T47D (cell line): Measurements from ENCODE around the gene REELD1.

Experiments
- DNase-seq, 2 experiments: peaks; one replicate each; pipeline versions ENCODE4 v3.0.0 to v3.0.0-alpha.2; 2011 to 2012; ENCODE audit warnings: low read depth in 1 of 2, low spot score in 1 of 2
- JUND ChIP-seq: IDR thresholded peaks from 2 replicates; pipeline ENCODE4 v1.6.1; 2012; ENCODE audit warnings: low read depth
- in situ Hi-C: cut with HindIII; loops from 2 replicates; pipeline ENCODE4 v1.10.0; 2016; ENCODE audit warnings: low sequenced_read_pairs, low pct_unique_long_range_greater_than_20kb

Gene REELD1

GRCh38 chr4:146191766-146192458, 22.4 kb upstream of the REELD1 start:
- no peak for TF ChIP-seq JUND
- in situ Hi-C loops: no loop called here
- DNase-seq: no peak

DNA sequence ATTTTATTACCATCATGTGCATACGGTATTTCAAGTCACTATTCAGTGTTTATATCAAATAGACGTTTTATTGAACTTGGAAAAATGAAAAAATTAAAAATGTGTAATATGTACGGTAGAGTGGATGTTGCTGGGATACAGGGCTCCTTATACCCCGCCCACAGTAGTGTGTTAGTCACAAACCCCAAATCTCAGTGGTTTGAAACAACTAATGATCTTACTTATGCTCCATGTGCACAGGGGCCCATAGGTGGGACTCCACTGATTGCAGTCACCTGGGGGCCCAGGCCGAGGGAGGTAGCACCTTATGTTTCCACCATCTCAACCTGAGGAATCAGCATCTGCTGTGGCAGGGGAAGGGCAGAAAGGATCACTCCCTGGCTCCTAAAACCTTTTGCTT, 20.7 kb upstream of the REELD1 start:
- in situ Hi-C loops: no loop called here
- no peak for DNase-seq
- no peak for TF ChIP-seq JUND

DNA sequence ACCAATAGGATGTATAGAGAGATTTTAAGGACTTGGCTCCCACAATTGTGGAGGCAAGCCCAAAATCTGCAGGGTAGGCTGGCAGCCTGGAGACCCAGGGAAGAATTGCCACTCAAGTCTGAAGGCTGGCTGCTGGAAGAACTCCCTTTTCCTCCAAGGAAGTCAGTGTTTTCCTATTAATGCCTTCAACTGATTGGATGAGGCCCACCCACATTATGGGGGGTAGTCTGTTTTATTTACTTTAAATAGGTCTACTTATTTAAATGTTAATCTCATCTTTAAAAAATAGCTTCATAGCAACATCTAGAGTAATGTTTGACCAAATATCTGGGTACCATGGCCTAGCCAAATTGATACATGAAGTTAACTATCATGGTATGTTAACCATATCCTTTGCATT, 20.1 kb upstream of the REELD1 start:
- TF ChIP-seq JUND: no peak
- DNase-seq: no peak
- in situ Hi-C loops: no loop called here

- no peak for TF ChIP-seq JUND
- DNase-seq: no peak
- in situ Hi-C loops: no loop called here
These were observed 11.7 kb upstream of the REELD1 start for GRCh38 chr4:146202665-146203064.

DNA sequence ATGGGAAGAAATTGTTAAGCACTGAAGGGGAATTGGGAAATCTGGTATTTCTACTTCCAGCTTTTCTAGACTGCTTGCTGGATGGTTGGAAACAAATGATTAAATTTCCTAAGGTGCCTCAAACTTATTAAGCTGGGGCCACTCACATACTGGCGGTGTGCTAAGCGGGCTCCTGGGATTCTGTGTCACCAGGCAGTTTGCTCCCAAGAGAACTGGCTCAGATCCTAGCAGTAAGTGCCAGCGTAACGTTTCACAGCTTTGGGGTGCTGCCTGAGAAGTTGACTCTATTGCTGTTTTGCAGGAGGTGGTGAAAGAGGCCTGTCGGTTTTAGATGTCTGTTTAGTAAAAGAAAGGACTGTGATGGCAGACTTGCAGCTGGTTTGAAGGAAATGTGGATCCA, 6.9 kb upstream of the REELD1 start:
- TF ChIP-seq JUND: no peak
- in situ Hi-C loops: no loop called here
- no peak for DNase-seq

DNA sequence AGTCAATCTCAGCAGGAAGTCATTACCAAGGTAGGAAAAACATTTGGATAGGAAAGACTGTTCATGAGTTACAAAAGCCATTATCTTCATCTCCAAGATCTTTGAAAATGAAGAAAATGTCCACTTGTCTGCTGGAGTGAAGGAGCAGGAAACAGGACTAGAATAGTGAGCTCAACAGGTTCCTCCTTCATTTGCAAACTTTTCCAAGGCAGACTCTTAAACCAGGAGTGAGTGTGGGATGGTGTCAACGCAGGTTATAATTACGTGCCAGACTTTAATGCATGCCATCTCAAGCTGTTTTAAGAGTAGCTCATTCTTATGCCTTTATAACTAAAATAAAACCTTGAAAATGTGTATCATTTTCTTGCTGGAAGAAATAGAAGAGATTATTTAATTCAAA, 3.4 kb upstream of the REELD1 start:
- no peak for DNase-seq
- no peak for TF ChIP-seq JUND
- in situ Hi-C loops: no loop called here

- in situ Hi-C loops: no loop called here
- TF ChIP-seq JUND: no peak
- no peak for DNase-seq
These were observed 2.9 kb upstream of the REELD1 start for GRCh38 chr4:146211440-146211839.

- no peak for TF ChIP-seq JUND
- no peak for DNase-seq
- in situ Hi-C loops: no loop called here
These were observed 1.6 kb upstream of the REELD1 start for GRCh38 chr4:146212781-146213180.

- peak; percentile 12 to 33 for DNase-seq
- no peak for TF ChIP-seq JUND
- in situ Hi-C loops: no loop called here
These were observed 8.0 kb downstream of the REELD1 start for GRCh38 chr4:146222313-146222712.

GRCh38 chr4:146224326-146224966, 10.1 kb downstream of the REELD1 start:
- in situ Hi-C loops: no loop called here
- TF ChIP-seq JUND: no peak
- DNase-seq: no peak

DNA sequence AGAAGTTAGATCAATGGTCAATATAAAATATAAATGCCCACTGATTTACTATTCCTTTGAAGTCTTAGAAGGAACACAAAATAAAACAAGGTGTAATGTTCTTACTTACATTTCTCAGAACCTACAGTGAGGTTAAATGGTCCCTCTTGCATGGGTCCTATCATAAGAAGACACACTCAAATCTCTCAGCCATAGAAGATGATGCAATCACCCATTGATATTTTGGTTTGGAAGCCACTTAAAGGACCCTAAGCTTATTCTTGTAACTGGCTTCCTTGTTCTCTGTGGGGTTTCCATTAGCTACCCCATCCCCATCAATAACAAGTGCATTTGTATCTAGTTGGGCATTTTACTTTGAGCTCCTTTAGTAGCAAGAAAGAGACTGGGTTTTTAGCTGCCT, 15.1 kb downstream of the REELD1 start:
- in situ Hi-C loops: no loop called here
- no peak for TF ChIP-seq JUND

DNA sequence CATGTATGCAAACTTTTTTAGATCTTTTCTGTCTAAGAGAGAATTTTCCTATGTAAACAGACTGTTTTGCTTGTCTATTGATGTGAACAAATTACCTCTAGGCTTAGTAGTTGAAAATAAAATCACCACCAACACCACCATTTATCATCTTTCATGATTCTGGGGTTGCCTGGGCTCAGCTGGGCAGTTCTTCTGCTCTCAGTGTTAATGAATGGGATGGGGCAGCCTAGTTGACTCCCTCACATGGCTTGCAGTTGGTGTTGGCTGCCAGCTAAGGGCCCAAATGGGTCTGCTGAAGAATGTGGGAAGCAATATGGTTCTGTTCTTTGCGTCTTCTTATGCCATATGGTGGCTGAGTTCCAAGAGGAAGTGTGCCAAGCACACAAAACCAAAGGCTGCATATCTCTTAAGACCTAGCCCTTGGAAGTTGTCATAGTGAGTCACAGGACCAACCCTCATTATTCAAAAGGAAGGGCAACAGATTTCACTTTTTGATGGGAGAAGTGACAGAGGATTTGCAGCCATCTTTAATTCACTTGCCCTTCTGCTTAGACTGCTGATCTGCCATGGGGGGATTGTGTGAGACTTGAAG, 17.9 kb downstream of the REELD1 start:
- TF ChIP-seq JUND: no peak
- in situ Hi-C loops: no loop called here

More for the DNA sequence above, 15.1 kb downstream of the REELD1 start:
- no peak for DNase-seq

GRCh38 chr4:146235654-146236177, 21.4 kb downstream of the REELD1 start:
- no peak for TF ChIP-seq JUND
- DNase-seq: no peak
- in situ Hi-C loops: no loop called here

More for the DNA sequence above, 17.9 kb downstream of the REELD1 start:
- DNase-seq: no peak

GRCh38 chr4:146236216-146236615, 21.9 kb downstream of the REELD1 start:
- in situ Hi-C loops: no loop called here
- TF ChIP-seq JUND: no peak
- no peak for DNase-seq
